Testis (tissue), 3 donors: ENCODE results near the gene DEDD. TPM values are rescaled to one million over a fixed set of nuclear protein-coding genes. Genes with fewer than 3 reads are reported as not detected.

Experiments
- DNase-seq: peaks from one replicate; pipeline ENCODE4 v3.0.0-alpha.2; 2019
- H3K27ac ChIP-seq, 2 donors: fragments of 200-600 bp; sonication (generic); one replicate each; pipeline ENCODE4 v1.5.1; 2019
- H3K27me3 ChIP-seq: fragments of 200-600 bp; sonication (generic); one replicate; pipeline ENCODE4 v1.5.1; 2019
- H3K36me3 ChIP-seq: fragments of 200-600 bp; sonication (generic); one replicate; pipeline ENCODE4 v1.5.1; 2017; ENCODE audit warnings: low read depth; ENCODE audit errors: missing control alignments
- H3K4me1 ChIP-seq: fragments of 200-600 bp; sonication (generic); one replicate; pipeline ENCODE4 v1.5.1; 2019
- H3K4me3 ChIP-seq, 2 donors: fragments of 200-600 bp; sonication (generic); one replicate each; pipeline ENCODE4 v1.5.1; 2017 to 2019
- H3K9me3 ChIP-seq: fragments of 200-600 bp; sonication (generic); one replicate; pipeline ENCODE4 v1.5.1; 2017
- POLR2A ChIP-seq: fragments of 450-650 bp; IDR thresholded peaks from one replicate; pipeline ENCODE4 v1.6.1; 2017; ENCODE audit warnings: antibody characterized with exemption, mild to moderate bottlenecking, moderate library complexity
- WGBS, 2 donors: methylation state at CpG; one replicate each; pipeline ENCODE4 v1.1.5; 2018; 5-methylcytosine and 5-hydroxymethylcytosine counted together
- intact Hi-C: fragments of 100-400 bp; cut with DNase I; formaldehyde crosslinking; loops from one replicate; pipeline ENCODE4 v1.15.1; 2023; ENCODE audit warnings: low total_unique reads
- polyA plus RNA-seq: library from polyadenylated mRNA; stranded (reverse); fragments of 350-450 nt; fragmentation: Illumina TruSeq; extraction: RNeasy Lipid Tissue Mini Kit (QIAGEN cat#74804); gene quantifications from one replicate; pipeline ENCODE4 v1.2.3, GENCODE V29; 2014; ENCODE audit warnings: low read depth, low replicate concordance; ENCODE audit not compliant: insufficient read depth
- total RNA-seq, 2 donors: library from RNA; depleted of rRNA; stranded (reverse); fragments of >200 nt; gene quantifications; one replicate each; pipeline ENCODE4 v1.2.3, GENCODE V29; 2016
- TF ChIP-seq, protein P1 (sequence below), 3 experiments: fragments of 450-650 bp in 2 of 3; fragments of 200-600 bp in 1 of 3; sonication (generic) in 1 of 3; IDR thresholded peaks; one replicate each; pipeline ENCODE4 v1.5.1; 2016 to 2019; ENCODE audit warnings: antibody characterized with exemption in 3 of 3, mild to moderate bottlenecking in 2 of 3, moderate library complexity in 1 of 3

DEDD gene
- total and polyA plus RNA-seq, 3 donors from 2014 or later = 53.8 to 92.7 (median 54.0) TPM

DNA sequence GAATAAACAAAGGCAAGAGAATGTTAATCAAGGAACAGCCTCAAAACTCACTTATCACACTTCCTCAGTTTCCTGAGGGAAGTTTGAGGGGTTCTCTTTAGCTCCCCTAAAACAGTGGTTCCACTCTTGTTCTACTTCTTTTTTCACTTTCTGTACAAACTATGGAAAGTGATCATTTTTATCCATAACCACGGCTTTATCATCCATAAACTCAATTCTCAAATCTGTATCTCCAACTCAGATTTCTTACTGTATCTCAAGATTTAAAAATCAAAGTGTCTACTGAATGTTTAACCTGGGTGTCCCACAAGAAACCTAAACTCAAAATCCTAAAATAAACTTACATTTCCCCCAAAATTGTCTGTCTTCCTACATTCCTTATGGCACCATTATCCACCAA lies 18.6 kb downstream of the DEDD start:
- no peak for DNase-seq
- H3K27ac ChIP-seq = no peak overlapping the region
- no peak for TF ChIP-seq POLR2A
- TF ChIP-seq, protein P1, sequence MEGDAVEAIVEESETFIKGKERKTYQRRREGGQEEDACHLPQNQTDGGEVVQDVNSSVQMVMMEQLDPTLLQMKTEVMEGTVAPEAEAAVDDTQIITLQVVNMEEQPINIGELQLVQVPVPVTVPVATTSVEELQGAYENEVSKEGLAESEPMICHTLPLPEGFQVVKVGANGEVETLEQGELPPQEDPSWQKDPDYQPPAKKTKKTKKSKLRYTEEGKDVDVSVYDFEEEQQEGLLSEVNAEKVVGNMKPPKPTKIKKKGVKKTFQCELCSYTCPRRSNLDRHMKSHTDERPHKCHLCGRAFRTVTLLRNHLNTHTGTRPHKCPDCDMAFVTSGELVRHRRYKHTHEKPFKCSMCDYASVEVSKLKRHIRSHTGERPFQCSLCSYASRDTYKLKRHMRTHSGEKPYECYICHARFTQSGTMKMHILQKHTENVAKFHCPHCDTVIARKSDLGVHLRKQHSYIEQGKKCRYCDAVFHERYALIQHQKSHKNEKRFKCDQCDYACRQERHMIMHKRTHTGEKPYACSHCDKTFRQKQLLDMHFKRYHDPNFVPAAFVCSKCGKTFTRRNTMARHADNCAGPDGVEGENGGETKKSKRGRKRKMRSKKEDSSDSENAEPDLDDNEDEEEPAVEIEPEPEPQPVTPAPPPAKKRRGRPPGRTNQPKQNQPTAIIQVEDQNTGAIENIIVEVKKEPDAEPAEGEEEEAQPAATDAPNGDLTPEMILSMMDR (IDR thresholded peaks at IDR 0.05) = no peak
- H3K9me3 ChIP-seq = no peaks in the 10 kb centered on the region
- H3K27me3 ChIP-seq = no peaks in the 10 kb centered on the region
- intact Hi-C loops = no loop called here
- H3K4me1 ChIP-seq = peaks cover 32% of the 10 kb centered on the region
- H3K36me3 ChIP-seq = no peaks in the 10 kb centered on the region
- 83 to 88% methylated on average over 1 of the region's 1 CpG for WGBS, 2 donors
- H3K4me3 ChIP-seq = no peak overlapping the region

DNA sequence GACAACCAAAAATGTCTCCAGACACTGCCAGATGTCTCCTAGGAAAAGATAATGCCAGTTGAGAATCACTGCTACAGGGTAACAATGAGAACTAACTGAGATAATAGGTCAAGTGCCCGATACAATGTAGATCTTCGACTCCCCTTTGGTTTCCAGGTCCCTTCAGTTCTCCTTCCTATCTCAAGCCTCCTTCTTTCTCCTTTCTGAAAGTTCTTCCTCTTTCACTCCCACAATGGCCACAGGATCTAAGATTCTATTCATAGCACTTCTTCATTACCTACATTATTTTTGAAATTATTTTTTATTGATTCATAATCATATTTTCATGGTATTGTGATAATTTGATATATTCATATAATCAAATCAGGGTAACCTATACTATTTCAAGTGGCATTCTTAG lies 20.9 kb downstream of the DEDD start:
- Histone ChIP-seq H3K4me3 (no peak overlapping the region), H3K27ac (peak overlapping the region; percentile 30 to 55), H3K36me3 (no peaks in the 10 kb centered on the region), H3K4me1 (peaks cover 19% of the 10 kb centered on the region), H3K27me3 (no peaks in the 10 kb centered on the region), H3K9me3 (no peaks in the 10 kb centered on the region)
- WGBS, 2 donors = 60 to 83% methylated on average over 2 of the region's 2 CpGs
- no peak for TF ChIP-seq POLR2A
- TF ChIP-seq, protein P1 (IDR thresholded peaks at IDR 0.05) = no peak
- intact Hi-C loops = no loop called here
- no peak for DNase-seq

DNA sequence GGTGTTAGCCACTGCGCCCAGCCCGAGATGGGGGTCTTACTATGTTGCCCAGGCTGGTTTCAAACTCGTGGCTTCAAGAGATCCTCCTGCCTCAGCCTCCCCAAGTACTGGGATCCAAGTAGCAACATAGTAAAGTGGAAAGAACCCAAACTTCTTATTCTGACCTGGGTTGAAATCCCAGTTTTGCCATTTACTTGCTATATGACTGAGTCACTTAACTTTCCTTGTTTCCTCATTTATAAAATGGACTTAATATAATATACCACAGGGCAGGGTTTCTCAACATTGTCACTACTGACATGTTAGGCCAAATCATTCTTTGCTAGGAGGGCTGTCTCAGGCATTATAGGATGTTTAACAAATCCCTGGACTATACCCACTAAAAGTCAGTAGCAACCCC lies 21.4 kb downstream of the DEDD start:
- no peak overlapping the region for H3K4me3 ChIP-seq
- WGBS, 2 donors = 90 to 93% methylated on average over 3 of the region's 3 CpGs
- TF ChIP-seq, protein P1 (IDR thresholded peaks at IDR 0.05) = no peak
- TF ChIP-seq POLR2A = no peak

DNA sequence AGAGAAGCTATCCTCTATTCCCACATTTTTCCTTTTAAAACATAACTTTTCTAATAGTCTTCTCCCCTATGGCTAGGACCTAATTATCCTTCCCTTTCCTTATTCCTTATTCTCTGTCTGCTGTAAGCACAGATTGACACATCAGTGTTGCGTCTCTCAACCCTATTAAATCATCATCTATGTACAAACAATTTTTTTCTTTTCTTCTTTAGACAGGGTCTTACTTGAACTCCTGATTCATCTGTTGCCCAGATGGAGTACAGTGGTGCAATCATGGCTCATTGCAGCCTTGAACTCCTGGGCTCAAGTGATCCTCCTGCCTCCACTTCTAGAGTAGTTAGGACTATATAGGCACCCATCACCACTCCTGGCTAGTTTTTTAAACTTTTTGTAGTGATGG lies 26.0 kb downstream of the DEDD start:
- H3K36me3 ChIP-seq = no peaks in the 10 kb centered on the region
- TF ChIP-seq, protein P1 (IDR thresholded peaks at IDR 0.05) = no peak
- TF ChIP-seq POLR2A = no peak
- H3K27ac ChIP-seq = no peak overlapping the region
- no peaks in the 10 kb centered on the region for H3K27me3 ChIP-seq
- H3K4me1 ChIP-seq = peaks cover 3% of the 10 kb centered on the region
- no peaks in the 10 kb centered on the region for H3K9me3 ChIP-seq
- intact Hi-C loops = no loop called here
- no peak overlapping the region for H3K4me3 ChIP-seq
- 91% methylated on average over 1 of the region's 1 CpG for WGBS, 2 donors
- DNase-seq = no peak

More for the DNA sequence above, 21.4 kb downstream of the DEDD start:
- intact Hi-C loops = no loop called here
- no peaks in the 10 kb centered on the region for H3K36me3 ChIP-seq
- peak overlapping the region; percentile 30 to 55 for H3K27ac ChIP-seq
- DNase-seq = no peak
- no peaks in the 10 kb centered on the region for H3K9me3 ChIP-seq
- H3K4me1 ChIP-seq = peaks cover 15% of the 10 kb centered on the region
- H3K27me3 ChIP-seq = no peaks in the 10 kb centered on the region

DNA sequence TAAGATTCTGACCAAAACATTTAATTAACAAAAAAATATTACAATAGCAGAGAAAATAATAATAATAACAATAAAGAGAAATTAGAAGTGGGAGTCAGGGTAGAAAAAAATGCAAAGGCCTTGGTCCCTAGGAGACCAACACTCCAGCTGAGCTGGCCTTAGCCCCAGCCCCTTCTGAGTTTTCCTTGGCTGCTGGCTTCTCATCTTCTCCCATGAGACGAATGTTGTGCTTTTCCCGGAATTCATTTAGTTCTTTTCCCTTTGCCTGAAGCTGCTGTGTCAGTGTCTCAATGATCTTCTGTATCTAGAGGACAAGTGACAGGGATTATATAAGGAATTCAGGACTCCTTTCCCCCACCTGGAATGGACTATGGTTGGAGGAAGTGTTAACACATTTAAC lies 31.9 kb downstream of the DEDD start:
- no peak for DNase-seq
- WGBS, 2 donors = 28 to 54% methylated on average over 2 of the region's 2 CpGs
- Histone ChIP-seq H3K4me1 (peaks cover 5% of the 10 kb centered on the region), H3K9me3 (no peaks in the 10 kb centered on the region), H3K27me3 (no peaks in the 10 kb centered on the region), H3K36me3 (no peaks in the 10 kb centered on the region), H3K4me3 (no peak overlapping the region), H3K27ac (no peak overlapping the region)
- TF ChIP-seq POLR2A = no peak
- TF ChIP-seq, protein P1 (IDR thresholded peaks at IDR 0.05) = no peak
- intact Hi-C loops = no loop called here
